ENCODE data around the gene PKM.
A peak's percentile ranks its signal among the peaks of the same experiment; 100 is the strongest.

PKM gene

GRCh38 chr15:72227720-72228119 lies 3.3 kb downstream of the PKM start:
- Histone ChIP-seq H3K27ac (peak overlapping the region; percentile 97), H3K36me3 (peaks cover 71% of the 10 kb centered on the region), H3K27me3 (ENCODE audit: insufficient read depth, low read depth, severe bottlenecking) (no peaks in the 10 kb centered on the region), H3K4me3 (ENCODE audit: low read depth, low read length) (peak overlapping the region; percentile 84), H3K9me3 (ENCODE audit: severe bottlenecking) (no peaks in the 10 kb centered on the region)
- TF ChIP-seq CTCF (IDR thresholded peaks at IDR 0.05; ENCODE audit: low read depth, low read length) = no peak
- DNase-seq = no peak

GRCh38 chr15:72227192-72227586 lies 3.8 kb downstream of the PKM start:
- no peak for DNase-seq
- no peaks in the 10 kb centered on the region for H3K9me3 ChIP-seq (ENCODE audit: severe bottlenecking)
- peak overlapping the region; percentile 48 for H3K27ac ChIP-seq
- peak overlapping the region; percentile 84 for H3K4me3 ChIP-seq (ENCODE audit: low read depth, low read length)
- H3K36me3 ChIP-seq = peaks cover 77% of the 10 kb centered on the region
- no peak for TF ChIP-seq CTCF (IDR thresholded peaks at IDR 0.05; ENCODE audit: low read depth, low read length)
- no peaks in the 10 kb centered on the region for H3K27me3 ChIP-seq (ENCODE audit: insufficient read depth, low read depth, severe bottlenecking)

- no peak for TF ChIP-seq CTCF (IDR thresholded peaks at IDR 0.05; ENCODE audit: low read depth, low read length)
- no peak for DNase-seq
- Histone ChIP-seq H3K4me3 (ENCODE audit: low read depth, low read length) (no peak overlapping the region), H3K9me3 (ENCODE audit: severe bottlenecking) (no peaks in the 10 kb centered on the region), H3K27me3 (ENCODE audit: insufficient read depth, low read depth, severe bottlenecking) (no peaks in the 10 kb centered on the region), H3K27ac (peak overlapping the region; percentile 45; the same call in 1 of the 2 replicates), H3K36me3 (peaks cover 90% of the 10 kb centered on the region)
These were observed 7.7 kb downstream of the PKM start for GRCh38 chr15:72223278-72223677.

GRCh38 chr15:72222393-72222792 lies 8.6 kb downstream of the PKM start:
- H3K27me3 ChIP-seq (ENCODE audit: insufficient read depth, low read depth, severe bottlenecking) = no peaks in the 10 kb centered on the region
- H3K36me3 ChIP-seq = peaks cover 94% of the 10 kb centered on the region
- peak; percentile 19 for DNase-seq
- H3K4me3 ChIP-seq (ENCODE audit: low read depth, low read length) = no peak overlapping the region
- no peaks in the 10 kb centered on the region for H3K9me3 ChIP-seq (ENCODE audit: severe bottlenecking)
- peak overlapping the region; percentile 45 for H3K27ac ChIP-seq
- no peak for TF ChIP-seq CTCF (IDR thresholded peaks at IDR 0.05; ENCODE audit: low read depth, low read length)

GRCh38 chr15:72220687-72221086 lies 10.3 kb downstream of the PKM start:
- Histone ChIP-seq H3K9me3 (ENCODE audit: severe bottlenecking) (no peaks in the 10 kb centered on the region), H3K27ac (peak overlapping the region; percentile 52), H3K4me3 (ENCODE audit: low read depth, low read length) (no peak overlapping the region), H3K27me3 (ENCODE audit: insufficient read depth, low read depth, severe bottlenecking) (no peaks in the 10 kb centered on the region), H3K36me3 (peaks cover 94% of the 10 kb centered on the region)
- no peak for TF ChIP-seq CTCF (IDR thresholded peaks at IDR 0.05; ENCODE audit: low read depth, low read length)
- no peak for DNase-seq

GRCh38 chr15:72217216-72217615 lies 13.8 kb downstream of the PKM start:
- Histone ChIP-seq H3K27me3 (ENCODE audit: insufficient read depth, low read depth, severe bottlenecking) (no peaks in the 10 kb centered on the region), H3K27ac (no peak overlapping the region), H3K9me3 (ENCODE audit: severe bottlenecking) (no peaks in the 10 kb centered on the region), H3K36me3 (peaks cover 98% of the 10 kb centered on the region), H3K4me3 (ENCODE audit: low read depth, low read length) (no peak overlapping the region)
- no peak for DNase-seq
- no peak for TF ChIP-seq CTCF (IDR thresholded peaks at IDR 0.05; ENCODE audit: low read depth, low read length)
